Activated T-cell treated with anti-CD3 and anti-CD28 coated beads for 48 hours (primary cell): ENCODE data around the gene DUSP14.

ENCODE experiments used
- DNase-seq: peaks from one replicate; pipeline ENCODE4 v3.0.0-alpha.2; 2020; ENCODE audit warnings: low read depth

Gene DUSP14

DNA sequence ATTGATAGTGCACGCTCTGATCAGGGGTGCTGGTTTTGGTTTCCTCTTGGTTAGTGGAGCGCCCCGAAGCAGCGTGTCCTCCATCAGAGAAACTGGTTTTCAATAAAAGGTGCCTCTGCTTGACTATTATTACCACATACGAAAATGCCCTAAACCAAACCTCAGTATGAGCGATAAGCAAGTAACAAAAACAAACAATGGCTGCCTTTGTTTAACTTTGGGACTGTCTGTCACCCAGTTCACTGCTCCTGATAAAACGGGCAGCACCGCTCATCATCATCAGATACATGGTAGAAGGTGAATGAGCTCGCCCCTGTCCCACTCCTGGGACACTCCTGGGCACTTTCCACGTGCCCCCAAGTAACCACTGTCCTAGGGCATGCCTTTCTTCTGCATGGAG is 24.0 kb downstream of the DUSP14 start:
- no peak for DNase-seq

DNA sequence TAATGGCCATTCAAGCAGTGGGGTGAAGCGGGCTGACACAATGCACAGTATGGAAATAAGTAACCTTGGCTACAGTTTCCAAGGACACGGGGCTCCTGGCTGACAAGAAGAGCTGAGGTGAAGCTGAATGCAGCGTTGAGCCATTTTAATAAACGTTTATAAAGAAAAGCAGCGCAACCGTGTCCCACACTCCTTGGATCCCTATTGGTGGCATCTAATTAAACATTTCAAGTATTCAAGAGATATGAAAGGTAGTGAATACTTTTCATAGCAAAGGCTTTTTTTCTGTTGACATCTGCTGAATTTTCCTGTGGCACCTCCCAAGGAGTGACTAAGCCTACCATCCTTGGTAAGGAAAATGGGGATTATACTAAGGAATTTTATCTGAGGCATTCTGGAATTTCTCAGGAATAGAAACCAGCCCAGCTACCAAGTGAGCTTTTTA is 26.5 kb downstream of the DUSP14 start:
- DNase-seq: no peak

DNA sequence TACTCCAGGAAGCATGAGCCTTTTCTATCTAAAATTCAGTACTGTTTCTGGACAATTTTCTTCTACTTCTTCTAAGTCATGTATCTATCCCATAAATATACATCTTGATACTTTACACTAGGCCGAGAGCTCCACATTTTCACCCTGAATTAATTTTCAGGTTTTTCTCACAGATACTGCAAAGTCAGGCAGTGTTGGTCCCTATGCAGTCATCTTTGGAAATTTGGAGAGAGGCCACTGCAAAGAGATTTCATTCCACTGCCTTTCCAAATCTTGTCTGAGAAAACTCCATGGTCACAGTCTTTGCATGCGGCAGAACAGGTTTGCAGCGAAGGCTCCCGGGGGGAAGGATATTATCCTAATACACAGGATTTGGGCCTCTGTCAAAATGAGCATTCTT is 28.2 kb downstream of the DUSP14 start:
- no peak for DNase-seq

DNA sequence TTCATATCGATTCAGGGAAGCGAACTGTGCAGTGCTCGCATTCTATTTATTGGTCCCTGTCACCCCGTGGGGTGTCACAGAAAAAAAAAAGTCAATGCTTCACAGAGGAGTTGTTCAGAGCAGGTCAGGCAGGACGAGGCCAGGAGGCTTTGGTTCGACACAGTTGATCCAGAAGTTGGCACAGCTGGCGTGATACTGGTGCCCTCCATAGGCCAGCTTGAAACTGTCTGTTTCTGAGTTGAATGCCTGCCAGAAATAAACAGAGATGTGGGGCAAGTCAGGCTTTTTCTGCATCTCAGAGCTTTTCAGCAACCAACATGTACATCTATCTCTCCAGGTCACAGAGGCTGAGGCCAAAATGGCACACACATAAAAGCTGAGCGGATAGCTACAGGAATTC is 29.1 kb downstream of the DUSP14 start:
- DNase-seq: no peak

DNA sequence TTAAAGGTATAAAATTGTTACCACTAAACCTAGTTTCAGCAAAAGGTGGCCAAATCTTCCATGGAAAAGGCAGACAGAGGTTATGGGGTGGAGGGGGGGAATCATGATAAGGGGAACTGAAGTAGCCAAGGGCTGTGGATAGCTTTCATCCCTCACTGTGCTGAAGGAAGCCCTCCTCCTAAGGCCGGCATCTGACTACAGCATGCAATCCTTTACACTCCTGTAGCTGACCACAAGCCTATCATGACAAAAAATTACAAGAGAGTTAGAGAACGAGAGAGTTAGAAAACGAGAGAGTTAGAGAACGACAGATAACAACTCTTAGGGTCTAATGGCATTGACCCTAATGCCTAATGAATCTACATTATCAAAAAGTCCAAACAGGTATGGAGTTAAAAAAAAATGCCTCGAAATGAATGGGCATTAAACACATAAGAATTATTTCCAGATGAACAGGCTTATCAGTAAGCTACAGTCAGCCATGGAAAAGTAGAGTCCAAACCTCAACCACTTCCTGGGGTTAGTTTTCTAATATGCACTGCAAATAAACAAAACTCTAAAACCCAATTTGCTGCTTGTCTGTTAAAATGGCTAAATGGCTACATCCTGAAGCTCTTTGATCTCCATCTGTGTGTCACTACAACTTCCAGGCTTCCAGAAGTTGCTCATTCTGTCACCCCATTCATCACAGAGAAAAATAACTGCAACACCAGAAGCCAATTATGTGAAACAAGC is 29.7 kb downstream of the DUSP14 start:
- DNase-seq: no peak

DNA sequence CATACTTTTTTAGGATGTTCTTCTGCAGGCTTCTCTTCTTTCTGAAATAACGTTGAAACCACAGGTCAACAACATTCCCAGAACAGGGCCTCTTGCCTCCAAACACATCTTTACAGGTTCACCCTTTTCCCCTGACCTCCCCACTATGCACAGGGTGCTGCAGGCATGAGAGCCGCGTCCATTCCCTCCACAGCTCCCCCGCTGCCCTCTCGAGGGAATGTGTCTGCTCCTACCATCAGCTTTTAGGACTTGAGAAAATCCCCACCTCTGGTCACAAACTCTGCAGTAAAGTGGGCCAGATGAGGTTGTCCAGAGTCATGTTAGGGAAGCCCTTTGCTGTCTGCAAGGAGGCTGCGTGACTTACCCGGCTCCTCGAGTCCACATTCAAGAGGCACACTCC is 30.5 kb downstream of the DUSP14 start:
- no peak for DNase-seq

DNA sequence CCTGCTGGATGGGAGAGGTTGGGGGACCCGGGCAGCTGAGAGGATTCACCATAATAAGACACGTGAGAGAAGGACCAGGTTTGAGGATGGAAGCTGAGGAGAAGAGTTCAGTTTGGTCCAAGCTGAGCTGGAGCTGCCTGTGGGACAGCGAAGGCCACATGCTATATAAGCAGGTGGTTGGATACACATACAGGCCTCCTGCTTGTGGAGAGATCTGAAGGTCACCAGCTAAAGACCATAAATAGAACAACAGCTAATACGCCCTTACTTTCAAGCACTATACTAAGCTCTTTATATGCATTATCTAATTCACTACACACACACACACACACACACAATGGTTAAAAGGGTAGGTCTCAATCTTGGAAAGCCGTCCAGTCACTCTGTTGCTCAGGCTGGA is 32.1 kb downstream of the DUSP14 start:
- DNase-seq: no peak

DNA sequence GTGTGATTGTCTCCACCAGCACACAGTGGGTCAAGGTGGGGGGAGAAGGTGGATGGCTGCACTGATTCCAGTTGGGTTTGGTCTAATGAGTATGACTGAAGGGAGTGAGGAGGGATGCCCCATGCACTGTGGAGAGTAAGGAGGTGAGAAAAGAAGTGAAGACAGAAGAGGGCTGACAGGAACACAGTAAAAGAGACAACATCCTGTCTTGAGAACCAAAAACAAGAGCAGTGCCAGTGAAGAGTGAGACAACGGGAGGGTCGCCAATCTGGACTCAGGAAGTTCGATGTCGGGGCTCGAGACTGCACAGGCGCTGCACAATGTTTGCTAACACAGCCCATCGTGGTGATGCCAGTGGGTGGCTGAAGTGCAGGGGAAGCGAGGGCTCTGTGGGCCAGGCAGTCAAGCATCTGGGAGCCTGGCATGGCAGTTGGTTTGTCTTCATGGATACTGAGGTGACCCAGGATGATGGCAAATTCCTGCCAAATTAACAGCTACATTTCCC is 34.1 kb downstream of the DUSP14 start:
- no peak for DNase-seq

DNA sequence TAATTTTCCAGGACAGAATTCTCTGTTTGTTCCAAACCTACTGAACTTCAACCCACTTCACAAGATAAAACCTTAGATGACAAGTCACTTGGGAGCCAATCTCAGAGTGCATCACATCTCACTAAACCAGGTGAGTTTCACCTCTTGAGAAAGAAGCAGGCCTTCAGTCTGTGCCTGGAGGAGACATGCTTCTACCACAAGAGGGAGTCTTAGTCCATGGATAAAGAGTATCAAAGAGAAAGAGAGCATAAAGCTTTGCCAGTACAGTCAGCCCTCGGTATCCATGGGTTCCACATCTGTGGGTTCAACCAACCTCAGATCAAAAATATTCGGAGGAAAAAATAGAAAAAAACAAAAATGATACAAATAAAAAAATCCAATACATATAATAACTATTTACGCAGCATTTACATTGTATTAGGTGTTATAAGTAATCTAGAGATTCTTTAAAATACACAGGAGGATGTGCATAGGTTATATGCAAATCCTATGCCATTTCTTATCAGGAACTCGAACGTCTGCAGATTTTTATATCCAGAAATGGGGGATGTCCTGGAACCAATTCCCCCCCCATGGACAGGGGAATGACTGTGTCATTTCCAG is 37.7 kb downstream of the DUSP14 start:
- no peak for DNase-seq

DNA sequence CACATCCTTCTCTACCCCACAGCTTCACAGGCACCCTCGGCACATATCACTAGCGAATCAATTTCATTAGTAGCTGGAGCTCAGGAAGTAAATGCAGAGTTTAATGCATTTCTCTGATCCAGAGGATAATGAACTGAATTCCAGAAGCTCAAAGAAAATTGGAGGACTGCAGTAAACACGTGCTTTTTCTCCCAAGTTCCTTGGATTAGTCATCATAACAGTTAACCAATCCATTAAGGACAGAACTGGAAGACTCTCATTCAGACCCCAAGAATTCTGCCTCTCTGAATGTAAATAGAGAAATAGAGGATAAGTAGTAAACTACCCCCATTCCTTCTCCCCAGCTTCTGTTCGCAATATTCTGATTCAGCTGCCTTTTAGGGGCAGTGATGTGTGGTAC is 40.7 kb downstream of the DUSP14 start:
- DNase-seq: no peak

DNA sequence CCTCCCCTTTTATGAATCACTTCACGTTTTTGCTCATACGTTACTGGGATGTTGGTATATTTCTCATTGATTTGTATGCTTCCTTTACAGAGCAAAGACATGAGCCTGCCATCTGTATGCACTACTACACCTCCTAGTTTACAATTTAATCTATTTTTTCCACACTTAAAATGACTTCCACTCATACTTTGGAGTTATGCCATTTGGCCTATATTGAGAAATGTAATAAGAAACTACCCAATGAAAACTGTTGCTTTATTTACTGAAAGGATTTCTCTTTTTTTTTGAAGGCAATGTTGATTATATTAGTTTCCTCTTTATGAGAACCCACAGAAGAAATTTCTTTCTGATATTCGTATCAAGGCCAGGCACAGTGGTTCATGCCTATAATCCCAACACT is 43.1 kb downstream of the DUSP14 start:
- no peak for DNase-seq

DNA sequence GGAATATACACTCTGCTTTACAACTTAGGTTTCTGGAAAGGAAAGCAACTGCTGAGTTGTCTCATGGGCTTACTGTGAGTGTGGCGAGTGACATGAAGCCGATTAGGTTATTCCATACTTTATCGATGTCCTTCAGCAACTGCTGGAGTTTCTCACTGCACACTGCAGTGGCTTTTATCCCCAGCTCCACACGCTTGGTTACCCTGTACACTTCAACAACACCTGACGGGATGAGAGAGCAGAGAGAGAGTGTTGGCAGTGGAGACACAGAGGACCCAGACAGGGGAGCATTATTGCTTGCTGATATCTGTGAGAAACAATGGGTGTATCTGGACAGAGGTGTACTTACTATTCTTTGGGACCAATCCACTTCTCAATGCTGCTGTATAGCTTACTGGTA is 46.2 kb downstream of the DUSP14 start:
- DNase-seq: no peak

DNA sequence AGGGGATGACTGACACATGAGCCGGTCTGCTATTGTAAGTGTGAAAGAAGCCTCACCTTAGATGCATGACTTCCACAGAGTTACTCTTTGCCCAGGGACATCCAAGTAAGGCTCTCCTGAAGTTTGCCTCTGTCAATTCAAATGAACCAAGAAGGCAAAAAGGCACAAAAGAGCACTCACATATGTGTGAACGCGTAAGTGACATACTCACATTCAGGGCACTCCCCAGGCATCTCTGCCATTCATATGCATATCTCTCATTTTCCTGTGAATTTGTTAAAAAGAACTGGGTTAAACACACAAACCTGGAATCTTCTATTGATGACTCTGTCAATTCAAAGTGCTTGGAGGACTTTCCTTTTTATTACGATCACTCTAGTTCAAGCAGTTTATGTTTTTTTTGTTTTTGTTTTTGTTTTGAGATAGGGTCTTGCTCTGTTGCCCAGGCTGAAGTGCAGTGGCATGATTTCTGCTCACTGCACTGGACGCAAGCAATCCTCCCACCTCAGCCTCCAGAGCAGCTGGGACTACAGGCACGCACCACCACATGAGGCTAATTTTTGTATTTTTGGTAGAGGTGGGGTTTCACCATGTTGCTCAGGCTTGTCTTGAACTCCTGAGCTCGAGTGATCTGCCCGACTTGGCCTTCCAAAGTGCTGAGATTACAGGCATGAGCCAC is 49.4 kb downstream of the DUSP14 start:
- DNase-seq: no peak

DNA sequence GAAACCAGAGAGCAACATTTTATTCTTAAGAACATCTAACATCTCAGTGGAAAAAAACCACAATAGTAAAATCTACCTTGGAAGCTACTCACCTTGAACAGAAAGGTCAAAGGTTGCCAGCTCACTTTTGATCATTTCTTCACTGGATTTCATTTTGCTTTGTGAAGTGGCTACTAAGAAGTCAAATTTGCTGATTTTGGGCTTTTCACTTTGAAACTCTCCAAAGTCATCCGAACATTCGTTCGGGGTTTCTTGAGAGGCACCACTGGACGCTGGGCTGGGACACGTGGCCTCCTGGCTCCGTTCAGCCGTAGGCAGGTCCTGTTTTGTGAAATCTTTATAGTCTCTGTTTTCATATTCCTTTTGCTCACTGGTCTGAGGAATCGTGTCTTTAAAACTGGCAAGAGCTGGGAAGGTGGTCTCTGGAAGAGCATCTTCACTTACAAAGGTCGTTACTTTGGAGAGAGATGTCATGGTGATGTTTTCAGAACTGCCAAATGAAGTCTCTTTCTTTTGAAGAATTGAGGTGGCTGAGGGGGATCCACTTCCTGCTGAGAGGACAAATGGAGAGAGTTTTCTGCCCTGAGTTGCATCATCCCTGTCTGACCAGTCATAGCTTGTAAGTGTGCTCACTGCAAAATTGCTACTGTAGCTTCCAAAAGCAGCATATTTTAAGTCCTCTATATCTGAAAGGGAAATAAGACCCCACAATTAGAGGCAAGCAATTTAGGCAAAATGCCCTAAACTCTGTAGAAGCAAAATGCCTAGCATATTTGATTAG is 52.4 kb downstream of the DUSP14 start:
- DNase-seq: no peak

DNA sequence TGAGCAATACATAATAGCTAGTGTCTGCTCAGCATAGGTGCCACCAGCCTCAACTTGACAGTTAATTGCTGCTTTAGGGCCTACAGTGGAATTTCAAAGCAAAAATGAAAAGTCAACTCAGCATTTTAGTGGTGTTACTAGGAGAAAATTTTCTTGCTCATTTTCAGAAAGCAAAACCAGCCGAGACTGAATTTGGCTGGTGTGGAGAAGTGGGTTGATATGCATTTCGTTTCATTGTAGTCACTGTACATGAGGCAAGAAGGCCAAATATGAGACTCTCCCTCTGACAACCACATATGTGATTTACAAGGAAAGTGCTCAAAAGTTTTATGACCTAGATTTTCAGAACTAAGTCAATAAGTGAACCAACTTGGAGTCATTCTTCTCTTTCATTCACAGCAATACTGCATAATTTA is 54.0 kb downstream of the DUSP14 start:
- DNase-seq: no peak

DNA sequence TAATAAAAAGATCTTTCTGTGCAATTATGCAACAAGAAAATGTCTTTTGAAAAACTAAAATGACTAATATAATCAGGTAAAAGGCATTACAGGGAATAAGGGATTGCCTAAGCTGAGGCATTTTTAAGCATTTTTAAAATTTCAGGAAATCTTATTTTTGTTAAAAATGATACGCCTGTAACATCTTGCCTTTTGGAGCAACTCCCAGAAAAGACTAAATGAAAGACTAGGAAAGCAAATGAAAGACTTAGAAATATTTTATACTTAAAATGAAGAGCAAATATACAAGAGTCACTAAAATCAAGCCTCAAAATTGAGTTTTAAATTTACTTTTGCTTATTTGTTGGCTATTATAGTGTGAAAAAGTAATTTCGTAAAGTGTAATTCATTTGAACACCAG is 55.8 kb downstream of the DUSP14 start:
- DNase-seq: no peak

DNA sequence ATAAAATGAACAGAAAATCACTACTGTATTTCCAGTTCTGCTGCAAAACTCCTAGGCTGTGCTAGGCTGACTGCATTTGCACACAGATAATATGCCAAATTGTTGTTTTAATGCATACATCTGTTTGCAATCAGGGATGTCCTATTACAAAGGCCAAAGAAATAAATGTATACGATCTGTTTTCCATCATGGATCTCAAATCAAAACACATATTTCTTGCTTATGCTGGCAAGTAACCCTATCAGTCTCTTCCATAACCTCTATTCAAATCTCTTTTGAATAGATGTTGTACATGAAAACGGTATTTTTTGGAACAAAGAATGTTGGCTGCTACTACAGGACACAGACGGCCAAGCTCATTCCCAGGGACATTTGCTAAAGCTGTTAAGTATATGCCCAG is 56.6 kb downstream of the DUSP14 start:
- DNase-seq: no peak

DNA sequence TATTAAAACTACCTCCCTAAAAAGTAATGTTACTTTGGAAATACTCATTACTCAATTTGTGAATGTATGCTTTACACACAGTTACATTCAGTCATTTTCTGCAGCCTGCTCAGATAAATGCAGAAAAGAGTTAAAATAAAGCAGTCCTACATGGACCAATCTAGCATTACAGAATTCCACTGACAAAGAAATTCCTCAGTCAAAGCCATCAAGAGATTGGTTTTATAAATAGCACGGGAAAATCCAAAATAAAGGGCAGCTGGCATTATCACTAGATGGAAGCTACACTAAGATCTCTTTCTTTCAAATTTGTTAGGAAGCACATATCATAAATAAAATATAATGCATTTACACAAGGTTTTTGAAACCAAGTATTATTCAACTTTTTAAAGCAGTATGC is 58.3 kb downstream of the DUSP14 start:
- DNase-seq: no peak

DNA sequence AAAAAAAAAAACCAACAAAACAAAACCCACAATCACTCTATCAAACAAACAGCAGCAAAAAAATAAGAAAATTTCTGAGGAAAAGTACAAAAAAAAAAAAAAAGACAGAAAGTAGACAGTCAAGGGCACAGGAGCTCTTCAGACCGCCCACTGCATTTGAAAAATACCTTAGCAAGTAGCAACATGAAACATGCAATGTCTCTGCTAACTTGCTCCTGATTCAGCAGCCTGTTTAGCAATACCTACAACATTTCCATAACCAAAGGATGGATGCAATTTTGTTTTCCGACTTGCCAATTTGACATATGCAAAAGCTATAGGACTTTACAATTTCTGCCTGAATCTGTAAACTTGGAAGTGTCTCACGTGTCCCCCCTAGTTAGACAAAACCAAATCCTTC is 62.1 kb downstream of the DUSP14 start:
- no peak for DNase-seq

DNA sequence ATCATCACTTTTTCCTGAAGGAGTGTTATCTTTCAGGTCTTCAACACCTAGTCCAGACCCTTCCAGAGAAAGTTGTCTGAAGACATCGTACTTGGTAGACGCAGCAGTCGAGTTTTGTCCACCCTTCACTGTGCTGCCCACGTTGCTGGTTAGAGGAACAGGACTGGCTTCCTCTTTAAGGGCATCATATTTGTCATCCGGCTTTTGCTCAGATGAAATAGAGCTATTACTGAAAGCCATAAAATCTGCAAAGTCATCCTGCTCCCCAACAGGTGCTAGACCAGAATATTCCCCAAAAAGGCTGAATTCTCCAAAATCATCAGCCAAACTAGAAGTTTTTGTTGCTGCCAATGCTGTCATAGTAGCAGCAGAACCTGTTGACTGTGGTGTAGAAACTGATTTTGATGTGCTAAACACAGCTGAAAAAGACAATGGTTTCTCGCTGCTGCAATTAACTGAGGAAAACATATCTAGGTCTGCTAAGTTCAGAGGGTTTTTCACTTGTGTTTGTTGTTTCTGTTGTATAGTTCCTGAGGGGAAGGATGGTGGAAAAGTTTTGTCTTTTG is 63.8 kb downstream of the DUSP14 start:
- no peak for DNase-seq

DNA sequence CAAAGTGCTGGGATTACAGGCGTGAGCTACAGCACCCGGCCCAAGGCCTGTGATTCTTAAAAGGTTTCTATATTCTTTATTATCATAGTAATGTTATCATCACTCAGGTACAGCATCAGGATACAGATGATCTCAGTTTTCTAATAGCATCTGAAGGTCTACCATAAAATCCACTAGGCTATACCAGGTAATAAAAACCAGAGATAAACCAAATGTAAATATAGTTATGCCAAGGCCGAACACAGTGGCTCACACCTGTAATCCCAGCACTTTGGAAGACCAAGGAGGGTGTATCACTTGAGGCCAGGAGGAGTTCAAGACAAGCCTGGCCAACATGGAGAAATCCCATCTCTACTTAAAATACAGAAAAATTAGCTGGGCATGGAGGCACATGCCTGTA is 65.7 kb downstream of the DUSP14 start:
- no peak for DNase-seq

DNA sequence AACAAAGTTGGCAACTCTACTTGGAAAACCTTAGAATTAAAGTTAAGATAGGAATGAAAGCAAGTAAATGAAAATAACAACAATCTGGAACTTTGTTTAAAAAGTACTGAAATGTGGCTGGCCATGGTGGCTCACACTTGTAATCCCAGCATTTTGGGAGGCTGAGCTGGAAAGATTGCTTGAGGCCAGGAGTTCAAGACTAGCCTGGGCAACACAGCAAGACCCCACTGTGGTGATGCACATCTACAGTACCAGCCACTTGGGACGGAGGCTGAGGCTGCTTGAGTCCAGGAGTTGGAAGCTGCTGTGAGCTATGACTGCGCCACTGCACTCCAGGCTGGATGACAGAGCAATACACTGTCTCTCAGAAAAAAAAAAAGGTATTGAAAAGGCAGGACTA is 67.8 kb downstream of the DUSP14 start:
- DNase-seq: no peak
